IPS DF 6.9 (cell line): ENCODE data around the gene SKIDA1.

Experiments
- DNase-seq: peaks from one replicate; pipeline ENCODE4 v3.0.0-alpha.2; 2013; ENCODE audit warnings: low read depth, low spot score
- H3K27ac ChIP-seq: one replicate; pipeline ENCODE4 v1.5.1; 2013; ENCODE audit warnings: low read length, control low read depth
- H3K27me3 ChIP-seq: 2 replicates; pipeline ENCODE4 v1.6.1; 2013; ENCODE audit warnings: mild to moderate bottlenecking, low read length; ENCODE audit not compliant: control insufficient read depth, insufficient read depth
- H3K36me3 ChIP-seq: 2 replicates; pipeline ENCODE4 v1.6.1; 2013; ENCODE audit warnings: low read length; ENCODE audit not compliant: control insufficient read depth, insufficient read depth
- H3K4me1 ChIP-seq: 2 replicates; pipeline ENCODE4 v1.6.1; 2013; ENCODE audit warnings: low read length; ENCODE audit not compliant: control insufficient read depth, insufficient read depth
- H3K4me3 ChIP-seq: 2 replicates; pipeline ENCODE4 v1.5.1; 2013; ENCODE audit warnings: mild to moderate bottlenecking, low read length
- H3K9me3 ChIP-seq: 2 replicates; pipeline ENCODE4 v1.6.1; 2013; ENCODE audit warnings: low read length, inconsistent platforms; ENCODE audit not compliant: control insufficient read depth, insufficient read depth
- WGBS: extraction: QIAGEN DNeasy Blood & Tissue Kit; methylation state at CpG from one replicate; pipeline ENCODE4 v1.1.7; 2013; ENCODE audit warnings: mixed read lengths, missing lambda C conversion rate; ENCODE audit not compliant: insufficient read length, insufficient coverage; 5-methylcytosine and 5-hydroxymethylcytosine counted together

SKIDA1 gene

GRCh38 chr10:21522631-21523406, 2.7 kb downstream of the SKIDA1 start:
- no peak overlapping the region for H3K4me3 ChIP-seq
- no peak for DNase-seq
- peaks cover 4% of the 10 kb centered on the region for H3K4me1 ChIP-seq
- H3K27ac ChIP-seq = no peak overlapping the region
- H3K27me3 ChIP-seq = no peaks in the 10 kb centered on the region
- no peaks in the 10 kb centered on the region for H3K9me3 ChIP-seq
- no CpG with 5 or more reads among the region's 1 CpG for WGBS
- H3K36me3 ChIP-seq = no peaks in the 10 kb centered on the region

- peaks cover 4% of the 10 kb centered on the region for H3K4me1 ChIP-seq
- no peaks in the 10 kb centered on the region for H3K36me3 ChIP-seq
- H3K9me3 ChIP-seq = no peaks in the 10 kb centered on the region
- H3K4me3 ChIP-seq = no peak overlapping the region
- no peak for DNase-seq
- no peak overlapping the region for H3K27ac ChIP-seq
- H3K27me3 ChIP-seq = no peaks in the 10 kb centered on the region
- WGBS = no CpG with 5 or more reads among the region's 4 CpGs
These were observed 3.5 kb downstream of the SKIDA1 start for GRCh38 chr10:21521751-21522533.

GRCh38 chr10:21520949-21521348, 4.5 kb downstream of the SKIDA1 start:
- Histone ChIP-seq H3K4me3 (no peak overlapping the region), H3K27me3 (no peaks in the 10 kb centered on the region), H3K27ac (no peak overlapping the region), H3K4me1 (peaks cover 4% of the 10 kb centered on the region), H3K9me3 (no peaks in the 10 kb centered on the region), H3K36me3 (no peaks in the 10 kb centered on the region)
- WGBS = 100% methylated on average over 1 of the region's 8 CpGs
- DNase-seq = no peak

- Histone ChIP-seq H3K36me3 (no peaks in the 10 kb centered on the region), H3K4me3 (no peak overlapping the region), H3K27me3 (no peaks in the 10 kb centered on the region; the same call in 1 of the 2 replicates), H3K9me3 (no peaks in the 10 kb centered on the region), H3K4me1 (peaks cover 4% of the 10 kb centered on the region), H3K27ac (no peak overlapping the region)
- no peak for DNase-seq
These were observed 5.0 kb downstream of the SKIDA1 start for GRCh38 chr10:21520509-21520908.

GRCh38 chr10:21519941-21520436, 5.5 kb downstream of the SKIDA1 start:
- H3K9me3 ChIP-seq = no peaks in the 10 kb centered on the region
- peak overlapping the region; percentile 3; the same call in 1 of the 2 replicates for H3K4me3 ChIP-seq
- no peak for DNase-seq
- WGBS = no CpG with 5 or more reads among the region's 12 CpGs
- no peak overlapping the region for H3K27ac ChIP-seq
- H3K4me1 ChIP-seq = peaks cover 4% of the 10 kb centered on the region
- no peaks in the 10 kb centered on the region for H3K36me3 ChIP-seq
- H3K27me3 ChIP-seq = peaks cover 4% of the 10 kb centered on the region; the same call in 1 of the 2 replicates

GRCh38 chr10:21519397-21519933, 6.0 kb downstream of the SKIDA1 start:
- no peak for DNase-seq
- Histone ChIP-seq H3K27me3 (peaks cover 5% of the 10 kb centered on the region; the same call in 1 of the 2 replicates), H3K36me3 (no peaks in the 10 kb centered on the region), H3K4me3 (no peak overlapping the region; the same call in 1 of the 2 replicates), H3K9me3 (no peaks in the 10 kb centered on the region), H3K4me1 (peaks cover 4% of the 10 kb centered on the region), H3K27ac (no peak overlapping the region)
- no CpG with 5 or more reads among the region's 11 CpGs for WGBS

GRCh38 chr10:21518641-21519396, 6.7 kb downstream of the SKIDA1 start:
- no CpG with 5 or more reads among the region's 16 CpGs for WGBS
- no peak overlapping the region; the same call in 1 of the 2 replicates for H3K4me3 ChIP-seq
- DNase-seq = no peak

GRCh38 chr10:21518149-21518640, 7.3 kb downstream of the SKIDA1 start:
- WGBS = no CpG with 5 or more reads among the region's 13 CpGs
- no peak for DNase-seq

More at GRCh38 chr10:21518641-21519396, 6.7 kb downstream of the SKIDA1 start:
- peaks cover 5% of the 10 kb centered on the region; the same call in 1 of the 2 replicates for H3K27me3 ChIP-seq
- no peak overlapping the region for H3K27ac ChIP-seq
- no peaks in the 10 kb centered on the region for H3K9me3 ChIP-seq
- no peaks in the 10 kb centered on the region for H3K36me3 ChIP-seq
- peaks cover 4% of the 10 kb centered on the region for H3K4me1 ChIP-seq

GRCh38 chr10:21517134-21518031, 8.1 kb downstream of the SKIDA1 start:
- H3K27me3 ChIP-seq = peaks cover 5% of the 10 kb centered on the region; the same call in 1 of the 2 replicates
- H3K36me3 ChIP-seq = no peaks in the 10 kb centered on the region
- no CpG with 5 or more reads among the region's 73 CpGs for WGBS
- H3K4me3 ChIP-seq = peak overlapping the region; percentile 57; the same call in 1 of the 2 replicates
- H3K9me3 ChIP-seq = no peaks in the 10 kb centered on the region
- DNase-seq = no peak
- H3K27ac ChIP-seq = no peak overlapping the region
- peaks cover 2% of the 10 kb centered on the region for H3K4me1 ChIP-seq

More at GRCh38 chr10:21518149-21518640, 7.3 kb downstream of the SKIDA1 start:
- H3K9me3 ChIP-seq = no peaks in the 10 kb centered on the region
- H3K36me3 ChIP-seq = no peaks in the 10 kb centered on the region
- peaks cover 4% of the 10 kb centered on the region for H3K4me1 ChIP-seq
- no peak overlapping the region; the same call in 1 of the 2 replicates for H3K4me3 ChIP-seq
- H3K27ac ChIP-seq = no peak overlapping the region
- peaks cover 5% of the 10 kb centered on the region; the same call in 1 of the 2 replicates for H3K27me3 ChIP-seq
